Measurements from ENCODE around the gene GET4.

GET4 gene, protein sequence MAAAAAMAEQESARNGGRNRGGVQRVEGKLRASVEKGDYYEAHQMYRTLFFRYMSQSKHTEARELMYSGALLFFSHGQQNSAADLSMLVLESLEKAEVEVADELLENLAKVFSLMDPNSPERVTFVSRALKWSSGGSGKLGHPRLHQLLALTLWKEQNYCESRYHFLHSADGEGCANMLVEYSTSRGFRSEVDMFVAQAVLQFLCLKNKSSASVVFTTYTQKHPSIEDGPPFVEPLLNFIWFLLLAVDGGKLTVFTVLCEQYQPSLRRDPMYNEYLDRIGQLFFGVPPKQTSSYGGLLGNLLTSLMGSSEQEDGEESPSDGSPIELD

DNA sequence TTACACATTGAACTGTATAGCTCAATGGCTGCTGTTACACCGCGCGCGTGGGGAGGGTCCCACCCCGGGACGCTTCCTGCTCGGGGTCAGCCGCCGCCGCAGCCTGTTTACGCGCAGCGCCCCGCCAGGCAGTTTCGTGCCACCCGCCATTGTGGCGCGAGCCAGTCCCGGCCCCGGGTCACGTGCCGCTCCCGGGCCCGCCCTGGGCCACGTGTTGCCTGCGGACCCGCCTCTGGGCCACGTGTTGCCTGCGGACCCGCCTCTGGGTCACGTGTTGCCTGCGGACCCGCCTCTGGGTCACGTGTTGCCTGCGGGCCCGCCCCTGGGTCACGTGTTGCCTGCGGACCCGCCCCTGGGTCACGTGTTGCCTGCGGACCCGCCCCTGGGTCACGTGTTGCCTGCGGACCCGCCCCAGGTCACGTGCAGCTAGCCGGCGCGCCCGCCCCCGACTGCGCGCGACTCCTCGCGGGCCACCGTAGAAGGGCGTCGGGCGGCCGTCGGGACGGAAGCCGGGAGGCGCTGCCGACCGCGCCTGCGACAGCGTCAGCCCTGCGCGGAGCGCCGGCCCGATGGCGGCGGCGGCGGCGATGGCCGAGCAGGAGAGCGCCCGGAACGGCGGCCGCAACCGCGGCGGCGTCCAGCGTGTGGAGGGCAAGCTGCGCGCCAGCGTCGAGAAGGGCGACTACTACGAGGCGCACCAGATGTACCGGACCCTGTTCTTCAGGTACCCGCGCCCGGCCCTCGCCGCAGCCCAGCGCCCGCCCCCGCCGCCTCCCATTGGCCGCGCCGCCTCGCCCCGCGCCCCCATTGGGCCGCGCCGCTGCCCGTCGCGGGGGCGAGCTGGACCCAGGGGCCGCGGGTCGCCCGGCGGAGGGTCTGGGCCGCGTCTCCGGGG, at the start of gene GET4:
GET4 (plus strand) TSS at position 478 of the 895 bp plus-strand sequence; CDS start at position 570, 92 bp downstream.
- DNase-seq (ENCODE audit: low read depth, low spot score), result peak; percentile 93

DNA sequence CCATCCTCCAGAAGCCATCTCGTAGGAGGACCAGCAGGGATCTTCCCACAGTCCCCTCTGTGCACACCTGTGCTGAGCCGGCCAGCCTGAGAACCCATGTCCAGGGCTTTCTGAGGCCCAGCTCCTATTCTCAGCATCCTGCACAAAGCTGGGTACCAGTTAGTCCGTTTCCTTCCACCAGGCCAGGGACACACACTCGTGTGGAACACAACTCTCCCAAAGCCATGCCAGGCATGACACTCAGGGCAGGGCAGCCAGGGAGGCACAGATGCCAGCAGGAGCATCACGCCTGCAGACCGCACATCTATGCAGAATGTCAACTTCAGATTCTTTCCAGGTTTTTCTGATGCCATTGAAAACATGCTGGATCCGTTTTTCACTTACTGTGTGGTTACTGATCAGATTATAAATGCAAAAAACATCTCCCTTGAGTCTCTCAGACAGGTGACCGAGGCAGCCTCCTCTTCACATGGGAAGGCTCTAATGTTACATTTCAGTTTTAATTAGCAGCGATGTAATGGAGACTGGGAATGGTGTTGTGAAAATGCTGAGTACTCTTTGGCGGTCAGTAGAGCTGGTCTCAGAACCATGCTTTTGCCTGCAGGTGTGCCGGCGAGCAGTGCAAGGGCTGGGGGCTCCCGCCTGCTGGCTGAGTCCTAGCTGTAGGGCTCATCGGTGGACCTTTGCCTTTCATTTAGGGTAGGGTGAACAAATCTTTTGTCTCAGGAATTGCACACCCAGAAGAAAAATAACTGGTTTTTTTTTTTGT, 47.4 kb upstream of the GET4 start:
- no peak for DNase-seq (ENCODE audit: low read depth, low spot score)

DNA sequence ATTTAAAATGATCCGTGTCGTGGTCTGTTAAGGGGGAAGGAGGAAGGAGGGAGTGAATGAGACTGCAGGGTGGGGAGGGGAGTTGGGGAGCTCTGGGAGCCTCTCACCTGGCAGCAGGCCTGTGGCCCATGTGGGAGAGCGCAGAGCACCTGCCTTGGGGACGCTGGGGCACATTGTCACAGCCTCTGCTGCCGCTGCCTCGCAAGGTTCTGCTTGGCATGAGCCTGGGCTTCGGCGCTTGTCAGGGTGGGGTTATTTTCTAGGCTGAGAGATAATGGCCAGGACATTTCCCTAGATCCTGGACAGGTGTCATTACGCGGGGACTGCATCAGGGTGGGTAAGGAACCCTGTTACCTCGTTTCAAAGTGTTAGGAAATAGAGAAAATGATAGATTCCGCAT, 46.3 kb upstream of the GET4 start:
- no peak for DNase-seq (ENCODE audit: low read depth, low spot score)

DNA sequence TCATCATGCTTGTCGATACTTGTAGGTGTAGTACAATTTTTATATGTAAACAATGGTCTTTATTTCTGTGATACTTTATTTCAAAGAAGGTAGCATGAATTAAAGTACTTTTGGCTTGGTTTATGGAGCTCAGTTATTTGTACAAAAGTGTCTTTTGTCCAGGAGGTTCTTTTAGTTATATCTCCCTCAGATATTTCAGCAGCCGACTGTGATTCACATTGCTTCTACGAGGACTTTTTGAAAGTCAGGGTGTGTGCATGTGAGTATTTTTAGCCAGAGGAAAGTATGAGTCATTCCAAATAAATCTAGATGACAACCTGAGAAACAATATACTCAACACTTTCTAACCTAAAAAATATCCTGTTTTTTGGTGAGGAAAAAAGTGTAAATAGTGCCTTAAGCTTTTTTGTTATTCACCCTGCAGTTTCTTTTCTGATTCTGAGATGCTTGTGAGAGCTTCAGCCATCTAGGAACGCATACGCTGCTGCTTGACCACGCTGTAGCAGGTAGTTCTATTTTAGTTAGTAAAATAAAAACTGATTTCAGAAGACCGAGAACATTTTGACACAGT, 44.7 kb upstream of the GET4 start:
- DNase-seq (ENCODE audit: low read depth, low spot score), result no peak

DNA sequence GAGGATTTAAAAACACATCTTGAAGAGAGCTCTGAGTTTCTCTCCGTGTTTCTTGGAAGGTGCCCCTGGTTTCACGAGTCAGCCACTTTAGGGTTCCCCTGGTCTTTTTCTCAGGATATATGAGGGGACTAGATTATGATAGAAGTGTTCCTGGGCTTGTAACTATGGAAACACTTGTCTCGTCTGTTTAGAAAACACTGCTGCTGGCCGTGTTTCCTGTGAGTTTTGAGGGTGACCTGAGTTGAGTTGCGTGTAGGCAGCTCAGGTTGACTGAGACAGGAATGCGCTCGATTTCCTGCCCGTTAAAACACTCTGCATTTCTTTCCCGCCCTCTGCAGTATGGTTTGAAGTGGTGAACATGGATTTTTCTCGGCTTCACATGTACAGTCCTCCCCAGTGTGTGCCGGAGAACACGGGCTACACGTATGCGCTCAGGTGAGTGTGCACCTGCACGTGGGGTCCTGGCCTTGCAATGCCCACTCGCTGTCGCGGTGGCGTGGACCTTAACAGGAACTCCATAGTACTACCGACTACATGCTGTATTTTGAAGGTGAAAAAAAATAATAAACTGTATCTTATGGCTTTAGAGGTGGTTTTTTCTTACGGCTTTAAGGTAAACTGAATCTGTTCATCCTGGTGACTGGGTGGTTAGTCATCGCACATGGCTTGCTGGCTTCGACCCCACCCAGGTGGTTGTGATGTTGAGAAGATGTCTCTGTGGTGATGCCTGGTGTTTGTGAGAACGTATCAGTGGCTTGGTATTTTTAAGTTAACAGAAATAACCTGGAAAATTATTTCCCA, 44.0 kb upstream of the GET4 start, which contains the start of gene SUN1:
SUN1 (plus strand) TSS at position 310 of the 801 bp plus-strand sequence; CDS start at position 359, 49 bp downstream.
- DNase-seq (ENCODE audit: low read depth, low spot score), result no peak

DNA sequence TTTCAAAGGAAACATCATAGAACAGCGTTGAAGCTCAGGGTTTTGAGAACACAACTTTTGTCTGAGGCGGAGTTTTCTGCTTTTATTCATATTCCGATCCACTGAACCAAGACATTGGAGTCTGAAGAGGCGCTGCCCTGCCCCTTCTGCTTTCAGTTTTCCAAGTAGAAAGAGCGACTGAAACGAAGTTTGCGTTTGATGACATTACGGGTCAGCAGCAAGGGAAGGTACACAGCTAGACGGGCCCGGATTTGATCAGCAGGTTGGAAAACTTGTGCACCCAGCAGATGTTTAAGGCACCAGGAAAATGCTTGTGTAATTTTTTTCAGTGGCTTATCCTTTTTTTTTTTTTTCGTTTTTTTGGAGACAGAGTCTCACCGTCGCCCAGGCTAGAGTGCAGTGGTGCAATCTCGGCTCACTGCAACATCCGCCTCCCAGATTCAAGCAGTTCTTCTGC, 43.4 kb upstream of the GET4 start:
- DNase-seq (ENCODE audit: low read depth, low spot score), result no peak

DNA sequence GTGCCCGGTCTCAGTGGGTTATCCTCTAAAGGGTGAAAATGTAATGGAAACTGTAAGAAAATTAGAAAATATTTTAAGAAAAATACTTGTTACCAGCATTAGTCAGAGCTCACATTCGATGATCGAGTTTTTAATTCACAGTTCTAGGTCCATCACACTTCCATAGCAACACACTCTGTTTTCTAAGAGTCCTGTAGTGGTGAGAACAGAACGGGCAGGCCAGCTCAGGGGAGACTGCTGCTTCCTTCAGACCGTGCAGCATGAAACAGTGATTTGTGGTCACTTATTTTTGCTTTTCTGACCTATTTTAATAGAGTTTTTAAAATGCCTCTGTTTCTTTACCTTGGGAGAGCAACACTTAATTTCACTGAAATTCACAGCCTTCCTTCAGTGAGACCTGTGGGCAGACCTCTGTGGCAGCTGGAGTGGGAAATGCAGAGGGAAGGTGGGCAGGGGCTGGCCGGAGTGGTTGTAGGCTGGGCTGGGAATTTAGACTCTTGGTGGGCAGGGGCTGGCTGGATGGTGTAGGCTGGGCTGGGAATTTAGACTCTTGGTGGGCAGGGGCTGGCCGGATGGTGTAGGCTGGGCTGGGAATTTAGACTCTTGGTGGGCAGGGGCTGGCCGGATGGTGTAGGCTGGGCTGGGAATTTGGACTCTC, 42.6 kb upstream of the GET4 start:
- DNase-seq (ENCODE audit: low read depth, low spot score), result no peak

DNA sequence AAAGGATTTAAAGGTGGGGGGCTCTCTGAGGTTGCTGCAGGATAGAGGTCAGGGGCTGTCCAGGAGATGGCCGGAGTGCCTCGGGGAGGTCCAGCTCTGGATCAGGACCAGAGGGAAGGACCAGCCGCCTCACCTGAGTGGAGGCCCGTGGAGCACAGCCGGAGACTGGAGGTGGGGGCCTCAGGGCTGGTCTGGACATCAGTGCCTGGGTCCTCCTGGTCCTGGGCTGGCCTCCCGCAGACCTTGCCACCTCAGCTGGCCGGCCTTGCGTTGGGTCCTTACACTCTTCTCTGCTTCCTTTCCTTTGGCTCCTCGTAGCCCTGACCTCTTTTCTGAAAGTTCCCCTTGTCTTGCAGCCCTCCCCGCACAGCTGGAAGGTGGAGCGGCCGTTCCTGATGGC, 42.1 kb upstream of the GET4 start:
- DNase-seq (ENCODE audit: low read depth, low spot score), result no peak

DNA sequence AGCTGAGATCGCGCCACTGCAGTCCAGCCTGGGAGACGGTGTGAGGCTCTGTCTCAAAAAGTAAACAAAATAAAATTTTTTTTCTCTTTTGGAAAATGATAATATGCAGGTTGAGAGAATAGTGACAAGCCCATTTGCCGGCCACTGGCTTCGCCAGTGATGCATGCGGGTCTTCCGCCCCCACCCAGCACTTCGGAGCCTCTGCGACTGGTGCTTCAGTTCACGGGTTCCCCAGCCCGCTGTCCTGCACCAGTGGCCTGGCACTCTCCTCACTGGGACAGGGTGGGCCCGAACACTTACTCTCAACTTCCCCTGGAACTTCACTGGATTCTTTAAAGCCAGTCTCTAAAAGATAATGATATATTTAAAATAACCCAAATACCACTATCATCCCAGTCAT, 41.3 kb upstream of the GET4 start:
- DNase-seq (ENCODE audit: low read depth, low spot score), result no peak

DNA sequence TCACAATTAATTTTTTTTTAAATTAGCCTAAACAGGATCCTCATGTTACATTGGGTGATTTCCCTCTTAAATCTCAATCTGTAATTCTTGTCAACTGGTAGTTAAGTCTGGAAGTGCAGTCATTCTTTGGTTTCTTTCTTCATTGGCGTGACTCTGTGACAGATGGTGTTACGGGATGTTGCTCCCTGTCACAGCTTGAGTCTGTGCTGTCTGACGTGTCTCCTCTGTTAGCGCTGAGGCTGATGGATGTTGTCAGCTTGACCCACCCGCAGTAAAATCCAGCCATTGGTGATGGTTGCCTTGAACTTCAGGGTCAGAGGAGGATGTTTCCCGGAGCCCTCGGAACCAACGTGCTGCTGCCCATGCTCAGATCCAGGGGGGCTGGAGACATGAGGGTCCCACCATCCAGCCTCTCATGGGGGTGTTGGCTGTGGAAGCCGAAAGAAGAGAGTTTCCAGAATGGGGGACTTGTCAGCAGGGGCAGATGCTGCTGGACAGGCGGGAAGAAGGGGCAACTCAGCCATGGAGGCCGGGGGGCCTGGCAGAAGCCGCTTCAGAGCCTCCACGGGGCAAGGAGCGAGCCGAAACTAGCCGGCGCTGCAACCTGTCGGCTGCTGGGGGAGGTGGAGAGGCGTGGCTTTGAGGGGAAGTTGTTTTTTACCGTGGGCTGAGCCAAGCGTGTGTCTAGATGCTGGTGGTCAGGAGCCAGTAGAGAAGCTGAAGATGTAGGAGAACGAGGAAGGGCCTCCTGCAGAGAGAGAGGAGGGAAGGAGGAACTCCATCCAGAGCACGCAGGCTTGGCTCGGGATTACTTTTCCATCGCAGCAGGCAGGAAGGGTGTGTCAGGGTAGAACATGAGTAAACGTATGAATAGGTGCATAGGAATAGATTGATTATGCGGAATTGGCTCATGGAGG, 40.6 kb upstream of the GET4 start:
- no peak for DNase-seq (ENCODE audit: low read depth, low spot score)

DNA sequence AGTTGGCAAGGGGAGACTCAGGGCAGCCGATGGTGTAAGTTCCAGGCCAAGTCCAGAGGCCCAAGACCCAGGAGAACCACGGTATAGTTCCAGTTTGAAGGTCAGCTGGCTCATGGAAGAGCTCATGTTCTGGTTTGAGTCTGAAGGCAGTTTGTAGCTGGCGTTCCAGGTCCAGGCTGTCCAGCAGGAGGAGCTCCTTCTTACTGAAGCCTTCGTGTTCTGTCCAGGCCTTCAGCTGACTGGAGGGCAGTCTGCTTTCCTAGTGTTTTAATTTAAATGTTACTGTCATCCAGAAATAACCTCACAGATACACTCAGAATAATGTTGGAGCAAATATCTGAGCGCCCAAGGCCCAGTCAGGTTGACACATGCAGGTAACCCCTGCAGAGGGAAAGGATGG, 39.9 kb upstream of the GET4 start:
- DNase-seq (ENCODE audit: low read depth, low spot score), result peak; percentile 49

DNA sequence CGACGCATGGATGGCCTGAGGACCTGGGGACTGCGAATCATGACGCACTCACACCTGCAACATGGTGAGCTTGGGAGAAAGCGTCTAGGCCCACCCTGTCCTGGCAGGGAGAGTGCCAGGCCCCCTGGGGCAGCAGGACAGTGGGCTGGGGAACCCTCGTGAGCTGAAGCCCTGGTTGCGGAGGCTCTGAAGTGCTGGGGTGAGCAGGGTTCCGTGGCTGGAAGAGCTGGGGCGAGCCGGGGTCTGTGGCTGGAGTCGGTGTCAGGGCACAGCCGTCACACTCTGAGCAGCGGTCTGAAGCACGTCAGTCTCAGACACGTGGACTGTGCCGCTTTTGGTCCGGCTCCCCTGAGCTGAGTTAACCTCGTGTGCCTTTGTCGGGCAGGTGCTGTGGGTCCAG, 39.4 kb upstream of the GET4 start:
- no peak for DNase-seq (ENCODE audit: low read depth, low spot score)

DNA sequence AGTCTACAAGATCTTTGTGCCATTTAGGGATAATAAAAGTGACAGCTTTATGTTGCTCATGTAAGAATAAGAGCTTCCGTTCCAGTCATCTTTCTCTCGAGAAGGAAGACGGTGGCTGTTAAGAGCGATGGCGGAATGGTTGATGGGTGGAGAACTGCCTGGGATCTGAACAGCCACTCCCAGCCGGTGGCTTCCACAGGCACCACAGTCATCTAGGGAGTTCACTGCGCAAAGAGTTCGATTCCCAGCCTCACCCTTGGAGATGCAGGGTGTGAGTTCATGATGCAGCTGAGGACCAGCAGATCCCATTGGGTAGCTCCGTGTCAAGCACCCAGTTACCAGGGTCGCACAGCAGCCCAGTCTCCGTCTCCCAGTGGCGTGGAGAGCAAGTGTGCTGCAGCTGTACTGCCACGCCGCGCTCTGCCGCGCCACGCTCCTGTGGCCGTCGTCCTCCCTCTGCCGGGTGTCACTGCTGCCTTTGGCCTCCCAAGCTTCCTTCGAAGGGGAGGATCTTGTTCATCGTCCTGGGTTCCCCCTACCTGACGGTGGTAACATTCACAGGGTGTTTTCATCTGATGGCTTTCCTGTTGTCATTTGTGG, 36.3 kb upstream of the GET4 start:
- DNase-seq (ENCODE audit: low read depth, low spot score), result no peak

DNA sequence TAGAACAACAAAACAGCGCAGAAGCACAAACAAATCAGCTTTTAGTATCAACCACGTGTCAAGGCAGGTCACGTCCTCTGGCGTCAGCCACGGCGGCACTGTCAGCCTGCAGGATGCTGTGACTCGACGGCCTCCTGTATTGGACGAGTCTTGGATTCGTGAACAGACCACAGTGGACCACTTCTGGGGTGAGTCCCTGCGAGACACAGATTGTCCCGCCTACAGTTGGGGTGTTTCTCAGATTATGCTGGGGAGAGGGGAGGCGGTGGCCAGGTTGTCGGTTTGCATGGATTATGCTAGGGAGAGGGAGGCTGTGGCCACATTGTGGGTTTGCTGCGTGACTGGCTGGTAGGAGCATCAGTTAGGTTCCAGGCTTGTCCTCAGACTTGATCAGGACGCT, 34.4 kb upstream of the GET4 start:
- DNase-seq (ENCODE audit: low read depth, low spot score), result no peak

DNA sequence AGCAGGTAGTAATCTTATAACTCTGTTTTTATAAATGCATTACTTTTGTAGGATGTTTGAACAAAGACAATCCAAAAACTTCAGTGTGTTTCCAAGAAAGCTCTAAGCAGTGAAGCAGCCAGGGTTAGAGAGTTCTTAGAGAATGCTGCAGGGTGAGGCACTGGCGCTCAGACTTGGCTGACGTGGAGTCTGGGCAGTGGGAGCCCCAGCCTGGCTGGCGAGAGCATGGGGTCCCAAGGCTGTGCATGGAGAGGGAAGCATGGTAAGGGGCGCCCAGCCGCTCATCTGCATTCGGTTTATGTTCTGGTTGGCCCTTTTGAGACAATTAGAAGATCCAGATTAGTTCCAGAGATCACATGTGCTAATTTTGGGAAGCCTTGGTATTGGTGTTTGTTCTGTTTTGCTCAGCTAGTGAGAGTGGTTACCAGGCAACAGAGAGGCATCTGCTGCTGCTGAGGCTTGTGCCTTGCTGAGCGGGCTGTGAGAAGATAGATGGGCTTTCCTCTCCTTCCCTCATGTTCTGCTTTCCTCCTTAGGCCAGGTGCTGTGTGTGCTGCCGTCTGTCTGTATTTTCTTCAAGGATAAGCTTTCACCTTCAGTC, 33.8 kb upstream of the GET4 start:
- no peak for DNase-seq (ENCODE audit: low read depth, low spot score)

DNA sequence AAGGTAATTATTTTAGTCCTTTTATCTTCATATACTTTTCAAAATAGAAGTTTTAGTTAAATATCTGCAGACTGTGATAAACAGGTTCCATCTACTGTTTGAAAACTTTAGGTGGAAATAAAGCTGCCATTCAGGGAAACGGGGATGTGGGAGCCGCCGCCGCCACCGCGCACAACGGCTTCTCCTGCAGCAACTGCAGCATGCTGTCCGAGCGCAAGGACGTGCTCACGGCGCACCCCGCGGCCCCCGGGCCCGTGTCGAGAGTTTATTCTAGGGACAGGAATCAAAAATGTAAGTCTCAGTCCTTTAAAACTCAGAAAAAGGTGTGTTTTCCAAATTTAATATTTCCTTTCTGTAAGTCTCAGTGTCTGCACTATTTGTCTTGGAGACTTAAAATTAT, 33.1 kb upstream of the GET4 start:
- DNase-seq (ENCODE audit: low read depth, low spot score), result no peak

DNA sequence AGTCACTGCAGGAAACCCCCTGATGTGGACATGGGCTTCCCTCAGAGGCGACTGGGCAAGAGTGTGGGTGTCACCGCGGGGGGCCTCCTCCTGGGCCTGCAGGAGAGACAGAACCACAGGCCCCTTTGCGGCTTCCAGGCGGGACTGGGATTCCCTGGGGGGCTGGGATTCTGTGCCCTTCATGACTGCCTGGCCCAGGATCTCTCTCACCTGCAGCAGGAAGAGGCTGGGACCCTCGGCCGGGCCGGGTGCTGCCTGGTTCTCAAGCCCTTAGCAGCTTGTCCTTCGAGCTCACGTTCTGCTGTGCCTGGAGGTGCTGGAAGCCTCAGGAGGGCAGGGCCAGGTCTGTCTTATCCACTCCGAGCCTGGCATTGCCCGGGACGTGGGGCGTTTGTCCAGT, 32.3 kb upstream of the GET4 start:
- no peak for DNase-seq (ENCODE audit: low read depth, low spot score)

DNA sequence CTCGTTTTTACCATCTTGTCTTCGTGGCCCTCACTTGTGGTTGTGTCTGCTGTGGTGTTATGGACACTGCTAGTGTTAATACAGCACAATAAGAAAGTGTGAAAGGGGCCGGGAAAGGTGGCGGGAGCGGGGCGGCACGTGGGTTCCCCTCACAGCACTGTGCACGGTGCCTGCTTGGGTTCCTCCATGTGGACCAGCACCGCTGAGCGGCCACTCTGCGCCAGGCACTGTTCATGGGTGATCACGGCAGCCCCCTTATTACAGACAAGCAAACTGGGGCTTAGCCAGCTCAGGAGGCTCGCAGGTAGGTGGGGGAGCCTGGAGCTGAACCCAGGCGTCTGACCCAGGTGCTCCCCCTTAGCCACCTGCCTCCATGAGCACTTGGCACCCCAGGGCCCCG, 31.8 kb upstream of the GET4 start:
- DNase-seq (ENCODE audit: low read depth, low spot score), result no peak

Measured in ELF-1 (cell line).